SK-N-SH treated with all-trans-retinoic acid at 6 μM for 48 hours (cell line): ENCODE results near the gene IL36G.

ENCODE experiments used
- ATAC-seq: fragments of 200-7000 bp; cut with Tn5 transposase; 3 replicates; pipeline ENCODE4 v1.9.1; 2020; ENCODE audit warnings: mild to moderate bottlenecking, moderate library complexity
- ARNTL ChIP-seq: fragments of 450-650 bp; formaldehyde crosslinking; IDR thresholded peaks from 2 replicates; pipeline ENCODE4 v1.5.0; 2020; ENCODE audit warnings: low read depth, mild to moderate bottlenecking, moderate library complexity, borderline replicate concordance
- BACH2 ChIP-seq: fragments of 250-450 bp; sonication (Bioruptor Pico); IDR thresholded peaks from 2 replicates; pipeline ENCODE4 v1.9.0; 2021; ENCODE audit warnings: mild to moderate bottlenecking, borderline replicate concordance
- CSDC2 ChIP-seq: fragments of 250-450 bp; sonication (Bioruptor Pico); IDR thresholded peaks from 2 replicates; pipeline ENCODE4 v1.5.0; 2020; ENCODE audit warnings: mild to moderate bottlenecking, moderate library complexity
- CSRNP3 ChIP-seq: fragments of 250-450 bp; sonication (Bioruptor Pico); IDR thresholded peaks from 2 replicates; pipeline ENCODE4 v1.5.1; 2021; ENCODE audit warnings: mild to moderate bottlenecking, moderate library complexity
- ESRRG ChIP-seq: fragments of 250-450 bp; sonication (Bioruptor Pico); IDR thresholded peaks from 2 replicates; pipeline ENCODE4 v1.6.1; 2021; ENCODE audit warnings: mild to moderate bottlenecking
- GLIS3 ChIP-seq: fragments of 250-450 bp; sonication (Bioruptor Pico); IDR thresholded peaks from 2 replicates; pipeline ENCODE4 v1.5.0; 2020; ENCODE audit warnings: mild to moderate bottlenecking, moderate library complexity
- ISL1 ChIP-seq: fragments of 250-450 bp; sonication (Bioruptor Pico); IDR thresholded peaks from 2 replicates; pipeline ENCODE4 v2.1.2; 2022; ENCODE audit warnings: mild to moderate bottlenecking, moderate library complexity
- OSR1 ChIP-seq: fragments of 250-450 bp; sonication (Bioruptor Pico); IDR thresholded peaks from 2 replicates; pipeline ENCODE4 v1.8.0; 2022; ENCODE audit warnings: moderate library complexity, mild to moderate bottlenecking, inconsistent platforms
- PPARA ChIP-seq: fragments of 250-450 bp; sonication (Bioruptor Pico); IDR thresholded peaks from 2 replicates; pipeline ENCODE4 v1.5.0; 2020; ENCODE audit warnings: mild to moderate bottlenecking, borderline replicate concordance
- RARB ChIP-seq: fragments of 250-450 bp; sonication (Bioruptor Pico); IDR thresholded peaks from 2 replicates; pipeline ENCODE4 v1.8.0; 2021; ENCODE audit warnings: mild to moderate bottlenecking, moderate library complexity
- SNAI2 ChIP-seq: fragments of 250-450 bp; sonication (Bioruptor Pico); IDR thresholded peaks from 2 replicates; pipeline ENCODE4 v1.5.0; 2020; ENCODE audit warnings: mild to moderate bottlenecking, moderate library complexity
- TCF4 ChIP-seq: fragments of 250-450 bp; sonication (Bioruptor Pico); IDR thresholded peaks from 2 replicates; pipeline ENCODE4 v1.8.0; 2021; ENCODE audit warnings: mild to moderate bottlenecking, moderate library complexity, borderline replicate concordance
- TOX ChIP-seq: fragments of 250-450 bp; sonication (Bioruptor Pico); IDR thresholded peaks from 2 replicates; pipeline ENCODE4 v1.8.0; 2021; ENCODE audit warnings: mild to moderate bottlenecking, moderate library complexity, borderline replicate concordance
- TSHZ2 ChIP-seq: fragments of 250-450 bp; sonication (Bioruptor Pico); IDR thresholded peaks from 2 replicates; pipeline ENCODE4 v1.5.0; 2020; ENCODE audit warnings: mild to moderate bottlenecking, moderate library complexity
- ZC3H10 ChIP-seq: fragments of 250-450 bp; sonication (Bioruptor Pico); IDR thresholded peaks from 2 replicates; pipeline ENCODE4 v1.5.1; 2021; ENCODE audit warnings: mild to moderate bottlenecking, moderate library complexity
- ZFP3 ChIP-seq: fragments of 250-450 bp; sonication (Bioruptor Pico); IDR thresholded peaks from 2 replicates; pipeline ENCODE4 v1.5.0; 2020; ENCODE audit warnings: mild to moderate bottlenecking, moderate library complexity
- ZNF565 ChIP-seq: fragments of 450-650 bp; formaldehyde crosslinking; conservative IDR thresholded peaks from 2 replicates; pipeline ENCODE4 v1.5.0; 2020; ENCODE audit warnings: low read depth, mild to moderate bottlenecking, moderate library complexity
- ZNF70 ChIP-seq: fragments of 450-650 bp; formaldehyde crosslinking; IDR thresholded peaks from 2 replicates; pipeline ENCODE4 v1.5.0; 2020; ENCODE audit warnings: mild to moderate bottlenecking, moderate library complexity
- ZNF8 ChIP-seq: fragments of 450-650 bp; formaldehyde crosslinking; IDR thresholded peaks from 2 replicates; pipeline ENCODE4 v1.5.0; 2020; ENCODE audit warnings: mild to moderate bottlenecking, moderate library complexity
- TF ChIP-seq, protein P1 (sequence below): fragments of 250-450 bp; sonication (Bioruptor Pico); IDR thresholded peaks from 2 replicates; pipeline ENCODE4 v1.5.1; 2020; ENCODE audit warnings: low read depth, mild to moderate bottlenecking, moderate library complexity
- TF ChIP-seq, protein P2 (sequence below): fragments of 250-450 bp; sonication (Bioruptor Pico); IDR thresholded peaks from 2 replicates; pipeline ENCODE4 v1.8.0; 2020; ENCODE audit warnings: mild to moderate bottlenecking, moderate library complexity, borderline replicate concordance

IL36G gene

DNA sequence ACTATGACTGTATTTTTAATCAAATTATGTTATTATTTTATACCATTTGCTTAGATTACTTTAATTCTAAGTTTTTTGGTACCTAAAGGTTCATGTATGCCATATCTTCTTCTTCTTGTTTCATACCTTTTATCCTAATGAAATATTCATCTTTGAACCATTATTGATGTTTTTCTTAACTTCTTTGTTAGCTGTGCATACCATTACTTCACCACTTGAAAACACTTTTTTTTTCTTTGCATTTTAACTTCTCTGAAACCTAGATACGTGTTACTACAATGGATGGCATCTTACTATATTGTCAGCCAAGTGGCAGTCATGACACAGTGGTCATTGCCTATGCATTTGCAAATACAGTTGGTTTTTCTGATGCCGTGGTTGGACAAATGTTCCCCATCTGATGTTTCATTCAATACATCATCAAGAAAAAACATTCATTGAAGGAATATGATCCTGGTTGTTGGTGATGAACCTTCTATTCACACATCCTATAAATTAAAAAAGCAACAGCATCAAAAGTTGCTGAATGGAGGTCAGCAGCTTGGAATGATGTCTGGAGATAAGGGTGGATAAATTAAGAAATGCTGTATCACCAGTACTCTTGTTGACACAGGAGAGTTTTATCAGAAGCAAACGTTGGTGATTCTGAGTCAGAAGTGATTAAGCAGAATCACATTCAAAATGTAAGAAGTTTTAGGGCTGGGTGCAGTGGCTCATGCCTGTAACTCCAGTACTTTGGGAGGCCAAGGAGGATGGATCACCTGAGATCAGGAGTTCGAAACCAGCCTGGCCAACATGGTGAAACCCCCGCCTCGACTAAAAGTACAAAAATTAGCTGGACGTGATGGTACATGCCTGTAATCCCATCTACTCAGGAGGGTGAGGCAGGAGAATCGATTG is 34.9 kb downstream of the IL36G start:
- TF ChIP-seq ZNF565 (CRISPR knock-in tag), result no peak
- no peak for TF ChIP-seq GLIS3
- TF ChIP-seq BACH2, result no peak
- no peak for TF ChIP-seq ZNF70 (CRISPR knock-in tag)
- TF ChIP-seq ARNTL, result no peak
- no peak for TF ChIP-seq PPARA (CRISPR knock-in tag)
- TF ChIP-seq, protein P1, sequence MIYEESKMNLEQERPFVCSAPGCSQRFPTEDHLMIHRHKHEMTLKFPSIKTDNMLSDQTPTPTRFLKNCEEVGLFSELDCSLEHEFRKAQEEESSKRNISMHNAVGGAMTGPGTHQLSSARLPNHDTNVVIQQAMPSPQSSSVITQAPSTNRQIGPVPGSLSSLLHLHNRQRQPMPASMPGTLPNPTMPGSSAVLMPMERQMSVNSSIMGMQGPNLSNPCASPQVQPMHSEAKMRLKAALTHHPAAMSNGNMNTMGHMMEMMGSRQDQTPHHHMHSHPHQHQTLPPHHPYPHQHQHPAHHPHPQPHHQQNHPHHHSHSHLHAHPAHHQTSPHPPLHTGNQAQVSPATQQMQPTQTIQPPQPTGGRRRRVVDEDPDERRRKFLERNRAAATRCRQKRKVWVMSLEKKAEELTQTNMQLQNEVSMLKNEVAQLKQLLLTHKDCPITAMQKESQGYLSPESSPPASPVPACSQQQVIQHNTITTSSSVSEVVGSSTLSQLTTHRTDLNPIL (CRISPR knock-in tag), result no peak
- TF ChIP-seq SNAI2 (CRISPR knock-in tag), result no peak
- TF ChIP-seq RARB (CRISPR knock-in tag), result no peak
- TF ChIP-seq CSDC2 (CRISPR knock-in tag), result no peak
- TF ChIP-seq ZNF8, result no peak
- no peak for TF ChIP-seq ISL1 (CRISPR knock-in tag)
- TF ChIP-seq TCF4 (CRISPR knock-in tag), result no peak
- no peak for TF ChIP-seq TSHZ2 (CRISPR knock-in tag)
- TF ChIP-seq ZC3H10 (CRISPR knock-in tag), result no peak
- no peak for TF ChIP-seq ESRRG (CRISPR knock-in tag)
- TF ChIP-seq, all 23 proteins: peak for 0
- ATAC-seq, result no peak

DNA sequence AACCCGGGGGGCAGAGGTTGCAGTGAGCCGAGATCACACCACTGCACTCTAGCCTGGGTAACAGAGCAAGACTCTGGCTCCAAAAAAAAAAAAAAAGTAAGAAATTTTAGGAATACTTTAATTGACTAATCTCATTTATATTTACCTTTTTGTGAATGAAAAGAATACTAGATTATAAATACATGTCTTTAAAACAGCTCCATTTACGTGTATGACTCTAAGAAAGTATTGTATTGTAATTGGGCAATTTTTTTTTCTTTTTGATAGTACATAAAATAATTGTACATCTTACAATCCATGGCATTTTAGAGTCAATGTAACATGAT is 35.5 kb downstream of the IL36G start:
- no peak for ATAC-seq
- TF ChIP-seq ARNTL (no peak), PPARA (CRISPR knock-in tag) (no peak), RARB (CRISPR knock-in tag) (no peak), ZNF70 (CRISPR knock-in tag) (no peak), SNAI2 (CRISPR knock-in tag) (no peak), CSRNP3 (CRISPR knock-in tag) (no peak), BACH2 (no peak), ZFP3 (CRISPR knock-in tag) (no peak), ZNF565 (CRISPR knock-in tag) (no peak), ISL1 (CRISPR knock-in tag) (no peak), GLIS3 (no peak), ESRRG (CRISPR knock-in tag) (no peak), ZNF8 (no peak), OSR1 (CRISPR knock-in tag) (no peak), TSHZ2 (CRISPR knock-in tag) (no peak), TOX (CRISPR knock-in tag) (no peak), CSDC2 (CRISPR knock-in tag) (no peak), TCF4 (CRISPR knock-in tag) (no peak)
- TF ChIP-seq, protein P2, sequence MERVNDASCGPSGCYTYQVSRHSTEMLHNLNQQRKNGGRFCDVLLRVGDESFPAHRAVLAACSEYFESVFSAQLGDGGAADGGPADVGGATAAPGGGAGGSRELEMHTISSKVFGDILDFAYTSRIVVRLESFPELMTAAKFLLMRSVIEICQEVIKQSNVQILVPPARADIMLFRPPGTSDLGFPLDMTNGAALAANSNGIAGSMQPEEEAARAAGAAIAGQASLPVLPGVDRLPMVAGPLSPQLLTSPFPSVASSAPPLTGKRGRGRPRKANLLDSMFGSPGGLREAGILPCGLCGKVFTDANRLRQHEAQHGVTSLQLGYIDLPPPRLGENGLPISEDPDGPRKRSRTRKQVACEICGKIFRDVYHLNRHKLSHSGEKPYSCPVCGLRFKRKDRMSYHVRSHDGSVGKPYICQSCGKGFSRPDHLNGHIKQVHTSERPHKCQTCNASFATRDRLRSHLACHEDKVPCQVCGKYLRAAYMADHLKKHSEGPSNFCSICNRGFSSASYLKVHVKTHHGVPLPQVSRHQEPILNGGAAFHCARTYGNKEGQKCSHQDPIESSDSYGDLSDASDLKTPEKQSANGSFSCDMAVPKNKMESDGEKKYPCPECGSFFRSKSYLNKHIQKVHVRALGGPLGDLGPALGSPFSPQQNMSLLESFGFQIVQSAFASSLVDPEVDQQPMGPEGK (CRISPR knock-in tag), result no peak
